AG04450 (cell line): ENCODE results near the gene TTC6. TPM values are rescaled to one million over a fixed set of nuclear protein-coding genes. Genes with fewer than 3 reads are reported as not detected.

Source experiments
- CTCF ChIA-PET: fragments of 300-600, 350-600 bp; formaldehyde crosslinking; extraction: SDS; loops from one replicate; lab custom pipeline; 2022; ENCODE audit warnings: antibody characterized with exemption, inconsistent platforms; lab: Charles Lee
- POLR2A ChIA-PET: fragments of 350-600 bp; formaldehyde crosslinking; extraction: SDS; loops from one replicate; lab custom pipeline; 2021; ENCODE audit warnings: antibody characterized with exemption, inconsistent platforms; lab: Yijun Ruan, JAX
- DNase-seq: peaks from one replicate; pipeline ENCODE4 v3.0.0-alpha.2; 2011; ENCODE audit warnings: low read depth, low spot score
- H3K27ac ChIP-seq: one replicate; pipeline ENCODE4 v1.5.1; 2012; ENCODE audit warnings: low read depth, low read length, control low read depth
- H3K27me3 ChIP-seq: one replicate; pipeline ENCODE4 v1.6.0; 2012; ENCODE audit warnings: low read length; ENCODE audit not compliant: control insufficient read depth, insufficient read depth
- H3K4me3 ChIP-seq: 2 replicates; pipeline ENCODE4 v1.5.1; 2011; ENCODE audit warnings: mild to moderate bottlenecking, low read depth, low read length, control low read depth
- H3K9me3 ChIP-seq: 2 replicates; pipeline ENCODE4 v1.5.1; 2012; ENCODE audit warnings: low read length; ENCODE audit not compliant: control insufficient read depth, insufficient read depth
- CTCF ChIP-seq: IDR thresholded peaks from 2 replicates; pipeline ENCODE4 v1.5.1; 2011; ENCODE audit warnings: low read depth, low read length, control low read depth, inconsistent platforms
- polyA plus RNA-seq: library from polyadenylated mRNA; depleted of rRNA; stranded (reverse); fragments of >200 nt; gene quantifications from 2 replicates; pipeline ENCODE4 v1.2.3, GENCODE V29; 2011

TTC6 gene
- polyA plus RNA-seq, 1 experiment: not detected

- no peak for TF ChIP-seq CTCF
- Histone ChIP-seq H3K9me3 (peaks cover 5% of the 10 kb centered on the region; the same call in 1 of the 2 replicates), H3K27me3 (peaks cover 2% of the 10 kb centered on the region), H3K4me3 (no peak overlapping the region), H3K27ac (no peak overlapping the region)
- ChIA-PET CTCF (interaction anchor here (1.3 kb wide), 1 partner anchor 377 kb away, joined by 3 read pairs; no protein-coding TSS in a partner anchor), POLR2A (interaction anchor here (0.6 kb wide), 1 partner anchor 483 kb away, joined by 4 read pairs; no protein-coding TSS in a partner anchor)
- DNase-seq: no peak
Measured at GRCh38 chr14:37623426-37623951, 28.1 kb downstream of the TTC6 start.

GRCh38 chr14:37623971-37624370, 28.5 kb downstream of the TTC6 start:
- Histone ChIP-seq H3K9me3 (peaks cover 5% of the 10 kb centered on the region; the same call in 1 of the 2 replicates), H3K27me3 (peaks cover 2% of the 10 kb centered on the region), H3K4me3 (no peak overlapping the region), H3K27ac (no peak overlapping the region)
- TF ChIP-seq CTCF: no peak
- CTCF ChIA-PET: no interaction called here
- no peak for DNase-seq
- POLR2A ChIA-PET: no interaction called here

GRCh38 chr14:37625597-37626595, 30.5 kb downstream of the TTC6 start:
- TF ChIP-seq CTCF: no peak
- Histone ChIP-seq H3K9me3 (peaks cover 5% of the 10 kb centered on the region; the same call in 1 of the 2 replicates), H3K4me3 (no peak overlapping the region), H3K27me3 (peaks cover 2% of the 10 kb centered on the region), H3K27ac (no peak overlapping the region)
- ChIA-PET POLR2A (no interaction called here), CTCF (no interaction called here)
- DNase-seq: no peak

- ChIA-PET CTCF (interaction anchor here (1.0 kb wide), 1 partner anchor 19 kb away, joined by 4 read pairs; no protein-coding TSS in a partner anchor), POLR2A (no interaction called here)
- Histone ChIP-seq H3K9me3 (no peaks in the 10 kb centered on the region), H3K4me3 (no peak overlapping the region), H3K27ac (no peak overlapping the region), H3K27me3 (peaks cover 1% of the 10 kb centered on the region)
- no peak for TF ChIP-seq CTCF
- DNase-seq: no peak
Measured at GRCh38 chr14:37637341-37637740, 41.9 kb downstream of the TTC6 start.

GRCh38 chr14:37638599-37638998, 43.2 kb downstream of the TTC6 start:
- Histone ChIP-seq H3K9me3 (no peaks in the 10 kb centered on the region), H3K27ac (no peak overlapping the region), H3K27me3 (no peaks in the 10 kb centered on the region), H3K4me3 (no peak overlapping the region)
- no peak for DNase-seq
- ChIA-PET POLR2A (no interaction called here), CTCF (no interaction called here)
- no peak for TF ChIP-seq CTCF
